Fibroblast of lung (primary cell): Measurements from ENCODE around the gene CFLAR.

Experiments used
- EZH2 ChIP-seq: IDR thresholded peaks from 2 replicates; pipeline ENCODE4 v1.5.1; 2012; ENCODE audit warnings: low read length, control low read depth, mild to moderate bottlenecking; ENCODE audit errors: missing control alignments
- TF ChIP-seq, protein P1 (sequence below), 2 donors: IDR thresholded peaks in 1 of 2; conservative IDR thresholded peaks in 1 of 2; 1 replicate in 1 of 2; 2 replicates in 1 of 2; pipeline ENCODE4 v1.5.1; 2011 to 2012; ENCODE audit warnings: low read length in 2 of 2, control low read depth in 1 of 2, inconsistent platforms in 1 of 2, low read depth in 1 of 2, mild to moderate bottlenecking in 1 of 2

DNA sequence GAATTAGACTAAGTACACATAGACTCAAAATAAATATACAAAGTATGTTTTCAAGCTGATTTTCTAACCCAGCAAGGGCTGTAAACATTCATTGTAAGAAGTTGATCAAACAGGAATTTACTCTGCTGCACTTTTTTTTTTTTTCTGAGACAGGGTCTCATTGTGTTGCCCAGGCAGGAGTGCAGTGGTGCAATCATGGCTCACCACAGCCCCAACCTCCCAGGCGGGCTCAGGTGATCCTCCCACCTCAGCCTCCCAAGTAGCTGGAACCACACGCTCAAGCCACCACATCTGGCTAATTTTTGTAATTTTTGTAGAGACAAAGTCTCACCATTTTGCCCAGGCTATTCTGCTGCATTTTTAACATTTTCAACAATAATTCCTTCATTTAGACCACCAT lies 8.3 kb upstream of the CFLAR start:
- no peak for TF ChIP-seq EZH2
- TF ChIP-seq, protein P1, sequence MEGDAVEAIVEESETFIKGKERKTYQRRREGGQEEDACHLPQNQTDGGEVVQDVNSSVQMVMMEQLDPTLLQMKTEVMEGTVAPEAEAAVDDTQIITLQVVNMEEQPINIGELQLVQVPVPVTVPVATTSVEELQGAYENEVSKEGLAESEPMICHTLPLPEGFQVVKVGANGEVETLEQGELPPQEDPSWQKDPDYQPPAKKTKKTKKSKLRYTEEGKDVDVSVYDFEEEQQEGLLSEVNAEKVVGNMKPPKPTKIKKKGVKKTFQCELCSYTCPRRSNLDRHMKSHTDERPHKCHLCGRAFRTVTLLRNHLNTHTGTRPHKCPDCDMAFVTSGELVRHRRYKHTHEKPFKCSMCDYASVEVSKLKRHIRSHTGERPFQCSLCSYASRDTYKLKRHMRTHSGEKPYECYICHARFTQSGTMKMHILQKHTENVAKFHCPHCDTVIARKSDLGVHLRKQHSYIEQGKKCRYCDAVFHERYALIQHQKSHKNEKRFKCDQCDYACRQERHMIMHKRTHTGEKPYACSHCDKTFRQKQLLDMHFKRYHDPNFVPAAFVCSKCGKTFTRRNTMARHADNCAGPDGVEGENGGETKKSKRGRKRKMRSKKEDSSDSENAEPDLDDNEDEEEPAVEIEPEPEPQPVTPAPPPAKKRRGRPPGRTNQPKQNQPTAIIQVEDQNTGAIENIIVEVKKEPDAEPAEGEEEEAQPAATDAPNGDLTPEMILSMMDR (conservative IDR thresholded peaks at IDR 0.05 in 1 of 2, IDR thresholded peaks at IDR 0.05 in 1 of 2; ENCODE audit: low read depth in 1 of 2, low read length in 2 of 2), result no peak
